Heart right ventricle (tissue), 16 donors: Measurements from ENCODE around the gene ADTRP. TPM values are rescaled to one million over a fixed set of nuclear protein-coding genes. Genes with fewer than 3 reads are reported as not detected.

Experiments
- ATAC-seq, 8 donors: fragments of 200-7000 bp; cut with Tn5 transposase; one replicate each; pipeline ENCODE4 v1.9.1; 2020; ENCODE audit warnings: mild to moderate bottlenecking in 8 of 8, moderate library complexity in 8 of 8, moderate number of reproducible peaks in 1 of 8
- DNase-seq, 2 donors: peaks; one replicate each; pipeline ENCODE4 v3.0.0-alpha.2; 2020
- H3K27ac ChIP-seq, 10 donors: fragments of 200-600 bp; sonication (generic) in 2 of 10; one replicate each; pipeline versions ENCODE4 v1.5.0 to v1.8.0; 2020 to 2022; ENCODE audit warnings: mild to moderate bottlenecking in 3 of 10
- H3K27me3 ChIP-seq, 7 donors: fragments of 200-600 bp; one replicate each; pipeline ENCODE4 v1.8.0; 2021 to 2022; ENCODE audit warnings: mild to moderate bottlenecking in 2 of 7
- H3K36me3 ChIP-seq, 9 donors: fragments of 200-600 bp; sonication (generic) in 1 of 9; one replicate each; pipeline versions ENCODE4 v1.5.0 to v1.8.0; 2020 to 2022; ENCODE audit warnings: mild to moderate bottlenecking in 2 of 9
- H3K4me1 ChIP-seq, 9 donors: fragments of 200-600 bp; sonication (generic) in 1 of 9; one replicate each; pipeline versions ENCODE4 v1.5.0 to v1.8.0; 2020 to 2022; ENCODE audit warnings: mild to moderate bottlenecking in 4 of 9
- H3K4me3 ChIP-seq, 10 donors: fragments of 200-600 bp; sonication (generic) in 2 of 10; one replicate each; pipeline versions ENCODE4 v1.5.0 to v1.8.0; 2020 to 2022; ENCODE audit warnings: mild to moderate bottlenecking in 7 of 10, moderate library complexity in 2 of 10
- H3K9me3 ChIP-seq, 11 donors: fragments of 200-600 bp in 10 of 11; sonication (generic) in 2 of 11; one replicate each; pipeline versions ENCODE4 v1.5.0 to v1.8.0; 2013 to 2022; ENCODE audit warnings: mild to moderate bottlenecking in 2 of 11, control low read depth in 1 of 11, moderate library complexity in 1 of 11
- CTCF ChIP-seq, 9 donors: fragments of 200-600 bp; sonication (generic) in 2 of 9; IDR thresholded peaks; one replicate each; pipeline versions ENCODE4 v1.5.0 to v1.8.0; 2021 to 2022; ENCODE audit warnings: antibody characterized with exemption in 9 of 9, mild to moderate bottlenecking in 5 of 9, moderate library complexity in 1 of 9
- WGBS, 2 donors: extraction: QIAGEN DNeasy Blood & Tissue Kit; methylation state at CpG; one replicate each; pipeline ENCODE4 v1.1.7; 2013; ENCODE audit warnings: inconsistent platforms in 1 of 2; 5-methylcytosine and 5-hydroxymethylcytosine counted together
- intact Hi-C, 10 donors: fragments of 100-400 bp; cut with DNase I; formaldehyde crosslinking; loops; one replicate each; pipeline versions ENCODE4 v1.11.1 to v1.14.2; 2022
- polyA plus RNA-seq, 2 donors: library from polyadenylated mRNA; stranded (reverse); fragments of 200-250 nt; gene quantifications; one replicate each; pipeline ENCODE4 v1.2.3, GENCODE V29; 2013
- total RNA-seq, 10 donors: library from RNA; stranded (reverse); fragmentation: NEBNext Ultra II Directional in 3 of 10; extraction: Animal tissue kit (Norgen Biotek cat#: 25700) in 3 of 10; gene quantifications; one replicate each; pipeline versions ENCODE4 v1.2.1 to v1.2.4, GENCODE V29; 2021 to 2023
- donor health status: Arrhythmogenic right ventricular cardiomyopathy.
- donor health status: ischemic (EF 13 %, LVEDD 7.1; RV severe dilation, severe dysfunction).
- donor health status: healthy with polysubstance abuse.
- donor health status: DM: no; HTN: yes; CAD: no.
- donor health status: DM: no; HTN: no; CAD: no.
- donor health status: ischemic (EF 25% LVEDD 6.9; RV normal size, moderate dysfunction).
- donor health status: ischemic (EF 25% LVEDD 5.7; RV mildly dilated, moderate dysfunction).
- donor health status: healthy.
- donor health status: DM: yes; HTN: yes; CAD: no.
- donor health status: Ischemic cardiomyopathy.
- donor health status: ischemic (EF 35%, LVEDD 5.7; RV mildly dilated, moderate dysfunction).
- donor health status: nonischemic (EF 11% LVEDD 7.7; RV severe dilation, severe dysfunction).
- donor health status: DM: yes; HTN: yes; CAD: no.
- donor health status: PGD.
- donor health status: ischemic (EF 29% LVEDD 5.4; RV normal size, mild dysfunction).
- donor health status: nonischemic (EF 23%, LVEDD 6.1; RV moderate dilation, normal function).

Gene ADTRP
- total and polyA plus RNA-seq, 12 donors = 0.14 to 0.37 (median 0.24) TPM; not detected in 9

GRCh38 chr6:11711984-11712711, 66.5 kb downstream of the ADTRP start:
- 73 to 82% methylated on average over 10 of the region's 10 CpGs for WGBS, 2 donors
- TF ChIP-seq CTCF (IDR thresholded peaks at IDR 0.05) = no peak
- H3K27ac ChIP-seq = peak overlapping the region in 1 of 10 donors; percentile 43
- H3K36me3 ChIP-seq = no peaks in the 10 kb centered on the region
- H3K27me3 ChIP-seq = no peaks in the 10 kb centered on the region
- H3K4me3 ChIP-seq = no peak overlapping the region
- ATAC-seq = peak in 2 of 8 donors; percentile 5 to 29
- no peak for DNase-seq
- no peaks in the 10 kb centered on the region for H3K9me3 ChIP-seq
- intact Hi-C loops = no loop called here
- H3K4me1 ChIP-seq = peaks cover 0 to 34% (median 10%) of the 10 kb centered on the region in 9 donors

GRCh38 chr6:11711003-11711983, 67.3 kb downstream of the ADTRP start:
- Histone ChIP-seq H3K36me3 (no peaks in the 10 kb centered on the region), H3K4me3 (no peak overlapping the region), H3K4me1 (peaks cover 0 to 34% (median 10%) of the 10 kb centered on the region in 9 donors), H3K9me3 (no peaks in the 10 kb centered on the region), H3K27me3 (no peaks in the 10 kb centered on the region), H3K27ac (peak overlapping the region in 1 of 10 donors; percentile 44)
- WGBS, 2 donors = 67 to 69% methylated on average over 21 of the region's 21 CpGs
- no peak for DNase-seq
- TF ChIP-seq CTCF (IDR thresholded peaks at IDR 0.05) = no peak
- ATAC-seq = peak in 3 of 8 donors; percentile 21 to 43 (median 32)
- intact Hi-C loops = no loop called here

- Histone ChIP-seq H3K4me1 (peaks cover 0 to 34% (median 10%) of the 10 kb centered on the region in 9 donors), H3K9me3 (no peaks in the 10 kb centered on the region), H3K36me3 (no peaks in the 10 kb centered on the region), H3K27ac (peak overlapping the region in 1 of 10 donors; percentile 44), H3K27me3 (no peaks in the 10 kb centered on the region), H3K4me3 (no peak overlapping the region)
- intact Hi-C loops = no loop called here
- ATAC-seq = no peak
- DNase-seq = no peak
- WGBS, 2 donors = 55% methylated on average over 9 of the region's 9 CpGs
- no peak for TF ChIP-seq CTCF (IDR thresholded peaks at IDR 0.05)
These were observed 68.3 kb downstream of the ADTRP start for GRCh38 chr6:11710311-11710761.

GRCh38 chr6:11706171-11706570, 72.4 kb downstream of the ADTRP start:
- TF ChIP-seq CTCF (IDR thresholded peaks at IDR 0.05) = no peak
- no peak overlapping the region for H3K4me3 ChIP-seq
- no peaks in the 10 kb centered on the region for H3K27me3 ChIP-seq
- no peaks in the 10 kb centered on the region for H3K9me3 ChIP-seq
- no peak overlapping the region for H3K27ac ChIP-seq
- no peak for DNase-seq
- peak in 4 of 8 donors; percentile 38 to 79 (median 62) for ATAC-seq
- 69 to 71% methylated on average over 4 of the region's 4 CpGs for WGBS, 2 donors
- H3K4me1 ChIP-seq = peaks cover 0 to 19% (median 8%) of the 10 kb centered on the region in 9 donors
- intact Hi-C loops = loop anchor here in 5 of 10 donors (10.0 kb wide), 3 partner anchors 299 to 369 kb away; partner anchors contain the start of gene HIVEP1 (in 3 of the 5)
- H3K36me3 ChIP-seq = no peaks in the 10 kb centered on the region
